Measurements from ENCODE around the gene ZNF346. TPM values are rescaled to one million over a fixed set of nuclear protein-coding genes. Genes with fewer than 3 reads are reported as not detected.

ZNF346 gene
- total and polyA plus RNA-seq, 2 of the 13 experiments (the other 11 are each of a cell fraction or from before 2014, with no cell fraction given), result 8.6 to 19.4 TPM

GRCh38 chr5:177111720-177112394 lies 89.4 kb downstream of the ZNF346 start (continued):
- TF ChIP-seq, protein P1, sequence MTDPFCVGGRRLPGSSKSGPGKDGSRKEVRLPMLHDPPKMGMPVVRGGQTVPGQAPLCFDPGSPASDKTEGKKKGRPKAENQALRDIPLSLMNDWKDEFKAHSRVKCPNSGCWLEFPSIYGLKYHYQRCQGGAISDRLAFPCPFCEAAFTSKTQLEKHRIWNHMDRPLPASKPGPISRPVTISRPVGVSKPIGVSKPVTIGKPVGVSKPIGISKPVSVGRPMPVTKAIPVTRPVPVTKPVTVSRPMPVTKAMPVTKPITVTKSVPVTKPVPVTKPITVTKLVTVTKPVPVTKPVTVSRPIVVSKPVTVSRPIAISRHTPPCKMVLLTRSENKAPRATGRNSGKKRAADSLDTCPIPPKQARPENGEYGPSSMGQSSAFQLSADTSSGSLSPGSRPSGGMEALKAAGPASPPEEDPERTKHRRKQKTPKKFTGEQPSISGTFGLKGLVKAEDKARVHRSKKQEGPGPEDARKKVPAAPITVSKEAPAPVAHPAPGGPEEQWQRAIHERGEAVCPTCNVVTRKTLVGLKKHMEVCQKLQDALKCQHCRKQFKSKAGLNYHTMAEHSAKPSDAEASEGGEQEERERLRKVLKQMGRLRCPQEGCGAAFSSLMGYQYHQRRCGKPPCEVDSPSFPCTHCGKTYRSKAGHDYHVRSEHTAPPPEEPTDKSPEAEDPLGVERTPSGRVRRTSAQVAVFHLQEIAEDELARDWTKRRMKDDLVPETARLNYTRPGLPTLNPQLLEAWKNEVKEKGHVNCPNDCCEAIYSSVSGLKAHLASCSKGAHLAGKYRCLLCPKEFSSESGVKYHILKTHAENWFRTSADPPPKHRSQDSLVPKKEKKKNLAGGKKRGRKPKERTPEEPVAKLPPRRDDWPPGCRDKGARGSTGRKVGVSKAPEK (CRISPR knock-in tag; IDR thresholded peaks at IDR 0.05; ENCODE audit: borderline replicate concordance), result 0 out of 2 replicates have a peak, but pooled peaks have one; percentile 51
- TF ChIP-seq STAG1 (CRISPR knock-in tag; IDR thresholded peaks at IDR 0.05), result peak; percentile 97
- TF ChIP-seq GATAD2A (CRISPR knock-in tag; IDR thresholded peaks at IDR 0.05), result peak; percentile 44
- TF ChIP-seq ZNF724P (CRISPR knock-in tag; IDR thresholded peaks at IDR 0.05; ENCODE audit: borderline replicate concordance), result no peak
- TF ChIP-seq, protein P2, sequence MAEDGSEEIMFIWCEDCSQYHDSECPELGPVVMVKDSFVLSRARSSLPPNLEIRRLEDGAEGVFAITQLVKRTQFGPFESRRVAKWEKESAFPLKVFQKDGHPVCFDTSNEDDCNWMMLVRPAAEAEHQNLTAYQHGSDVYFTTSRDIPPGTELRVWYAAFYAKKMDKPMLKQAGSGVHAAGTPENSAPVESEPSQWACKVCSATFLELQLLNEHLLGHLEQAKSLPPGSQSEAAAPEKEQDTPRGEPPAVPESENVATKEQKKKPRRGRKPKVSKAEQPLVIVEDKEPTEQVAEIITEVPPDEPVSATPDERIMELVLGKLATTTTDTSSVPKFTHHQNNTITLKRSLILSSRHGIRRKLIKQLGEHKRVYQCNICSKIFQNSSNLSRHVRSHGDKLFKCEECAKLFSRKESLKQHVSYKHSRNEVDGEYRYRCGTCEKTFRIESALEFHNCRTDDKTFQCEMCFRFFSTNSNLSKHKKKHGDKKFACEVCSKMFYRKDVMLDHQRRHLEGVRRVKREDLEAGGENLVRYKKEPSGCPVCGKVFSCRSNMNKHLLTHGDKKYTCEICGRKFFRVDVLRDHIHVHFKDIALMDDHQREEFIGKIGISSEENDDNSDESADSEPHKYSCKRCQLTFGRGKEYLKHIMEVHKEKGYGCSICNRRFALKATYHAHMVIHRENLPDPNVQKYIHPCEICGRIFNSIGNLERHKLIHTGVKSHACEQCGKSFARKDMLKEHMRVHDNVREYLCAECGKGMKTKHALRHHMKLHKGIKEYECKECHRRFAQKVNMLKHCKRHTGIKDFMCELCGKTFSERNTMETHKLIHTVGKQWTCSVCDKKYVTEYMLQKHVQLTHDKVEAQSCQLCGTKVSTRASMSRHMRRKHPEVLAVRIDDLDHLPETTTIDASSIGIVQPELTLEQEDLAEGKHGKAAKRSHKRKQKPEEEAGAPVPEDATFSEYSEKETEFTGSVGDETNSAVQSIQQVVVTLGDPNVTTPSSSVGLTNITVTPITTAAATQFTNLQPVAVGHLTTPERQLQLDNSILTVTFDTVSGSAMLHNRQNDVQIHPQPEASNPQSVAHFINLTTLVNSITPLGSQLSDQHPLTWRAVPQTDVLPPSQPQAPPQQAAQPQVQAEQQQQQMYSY (CRISPR knock-in tag; IDR thresholded peaks at IDR 0.05), result no peak
- no peak for TF ChIP-seq ZBTB14 (CRISPR knock-in tag; IDR thresholded peaks at IDR 0.05)
- no peak for TF ChIP-seq ZSCAN5A (CRISPR knock-in tag; IDR thresholded peaks at IDR 0.05; ENCODE audit: borderline replicate concordance)
- peak; percentile 61 for TF ChIP-seq TEAD3 (CRISPR knock-in tag; optimal IDR thresholded peaks at IDR 0.05; ENCODE audit: borderline replicate concordance)
- TF ChIP-seq, protein P3, sequence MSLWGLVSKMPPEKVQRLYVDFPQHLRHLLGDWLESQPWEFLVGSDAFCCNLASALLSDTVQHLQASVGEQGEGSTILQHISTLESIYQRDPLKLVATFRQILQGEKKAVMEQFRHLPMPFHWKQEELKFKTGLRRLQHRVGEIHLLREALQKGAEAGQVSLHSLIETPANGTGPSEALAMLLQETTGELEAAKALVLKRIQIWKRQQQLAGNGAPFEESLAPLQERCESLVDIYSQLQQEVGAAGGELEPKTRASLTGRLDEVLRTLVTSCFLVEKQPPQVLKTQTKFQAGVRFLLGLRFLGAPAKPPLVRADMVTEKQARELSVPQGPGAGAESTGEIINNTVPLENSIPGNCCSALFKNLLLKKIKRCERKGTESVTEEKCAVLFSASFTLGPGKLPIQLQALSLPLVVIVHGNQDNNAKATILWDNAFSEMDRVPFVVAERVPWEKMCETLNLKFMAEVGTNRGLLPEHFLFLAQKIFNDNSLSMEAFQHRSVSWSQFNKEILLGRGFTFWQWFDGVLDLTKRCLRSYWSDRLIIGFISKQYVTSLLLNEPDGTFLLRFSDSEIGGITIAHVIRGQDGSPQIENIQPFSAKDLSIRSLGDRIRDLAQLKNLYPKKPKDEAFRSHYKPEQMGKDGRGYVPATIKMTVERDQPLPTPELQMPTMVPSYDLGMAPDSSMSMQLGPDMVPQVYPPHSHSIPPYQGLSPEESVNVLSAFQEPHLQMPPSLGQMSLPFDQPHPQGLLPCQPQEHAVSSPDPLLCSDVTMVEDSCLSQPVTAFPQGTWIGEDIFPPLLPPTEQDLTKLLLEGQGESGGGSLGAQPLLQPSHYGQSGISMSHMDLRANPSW (CRISPR knock-in tag; IDR thresholded peaks at IDR 0.05; ENCODE audit: borderline replicate concordance), result no peak
- no peak for TF ChIP-seq ZNF776 (CRISPR knock-in tag; IDR thresholded peaks at IDR 0.05)
- 0 out of 2 replicates have a peak, but pooled peaks have one; percentile 21 for TF ChIP-seq FOXC1 (CRISPR knock-in tag; IDR thresholded peaks at IDR 0.05; ENCODE audit: borderline replicate concordance)
- no peak for TF ChIP-seq SP140L (CRISPR knock-in tag; IDR thresholded peaks at IDR 0.05; ENCODE audit: borderline replicate concordance)
- TF ChIP-seq JARID2 (CRISPR knock-in tag; IDR thresholded peaks at IDR 0.05; ENCODE audit: insufficient replicate concordance), result no peak
- peak in 1 of 2 experiments; percentile 54; a peak in 1 of 4 replicates for TF ChIP-seq KLF16 (CRISPR knock-in tag; IDR thresholded peaks at IDR 0.05)
